ENCODE measurements around the gene GPR4.
"Not testable (repeated sequence)": the region's sequence is repeated elsewhere in the genome, so short reads cannot be mapped to it uniquely, and the experiment has no call there.

GPR4 gene

GRCh38 chr19:45601524-45602374 lies at the start of gene GPR4:
GPR4 (minus strand) TSS chr19:45602212; CDS start chr19:45591866, 10,346 bp downstream.
- no peak for DNase-seq

- DNase-seq, result no peak
These were observed 48.7 kb upstream of the GPR4 start for GRCh38 chr19:45650722-45651121.

GRCh38 chr19:45646345-45646698 lies 44.3 kb upstream of the GPR4 start:
- no peak for DNase-seq

GRCh38 chr19:45645631-45646344 lies 43.8 kb upstream of the GPR4 start:
- peak; percentile 86 for DNase-seq

GRCh38 chr19:45645068-45645630 lies 43.1 kb upstream of the GPR4 start:
- DNase-seq, result no peak

- no peak for DNase-seq
These were observed 42.1 kb upstream of the GPR4 start for GRCh38 chr19:45643927-45644771.

- DNase-seq, result peak; percentile 96
These were observed 41.3 kb upstream of the GPR4 start for GRCh38 chr19:45643024-45643926.

- DNase-seq, result peak; percentile 84
These were observed 39.5 kb upstream of the GPR4 start for GRCh38 chr19:45641274-45642105.

- DNase-seq, result peak; percentile 51
These were observed 38.8 kb upstream of the GPR4 start for GRCh38 chr19:45640849-45641273.

GRCh38 chr19:45638930-45639729 lies 37.1 kb upstream of the GPR4 start, which contains the start of gene EML2:
EML2 (minus strand) TSS chr19:45639397; CDS start chr19:45639376, 21 bp downstream.
- DNase-seq, result peak; percentile 64

- DNase-seq, result no peak
These were observed 36.1 kb upstream of the GPR4 start for GRCh38 chr19:45637890-45638667.

GRCh38 chr19:45636902-45637301 lies 34.9 kb upstream of the GPR4 start:
- DNase-seq, result no peak

- DNase-seq, result no peak
These were observed 34.3 kb upstream of the GPR4 start for GRCh38 chr19:45636275-45636674.

GRCh38 chr19:45632468-45633196 lies 30.6 kb upstream of the GPR4 start:
- DNase-seq, result peak; percentile 56

GRCh38 chr19:45630463-45630862 lies 28.5 kb upstream of the GPR4 start:
- DNase-seq, result no peak

- DNase-seq, result no peak
These were observed 27.7 kb upstream of the GPR4 start for GRCh38 chr19:45629704-45630103.

- not testable (repeated sequence) for DNase-seq
These were observed 26.2 kb upstream of the GPR4 start for GRCh38 chr19:45628219-45628618.

- no peak for DNase-seq
These were observed 22.0 kb upstream of the GPR4 start for GRCh38 chr19:45623984-45624383.
